K562 (cell line): Measurements from ENCODE around the gene ZNF646. TPM values are rescaled to one million over a fixed set of nuclear protein-coding genes. Genes with fewer than 3 reads are reported as not detected.

Source experiments
- CSDE1 ChIP-seq, 2 experiments: fragments of 450-650 bp; IDR thresholded peaks; 2 replicates each; pipeline ENCODE4 v1.6.1; 2016; ENCODE audit warnings: mild to moderate bottlenecking in 1 of 2
- ELF2 ChIP-seq: fragments of 250-450 bp; sonication (Bioruptor Pico); IDR thresholded peaks from 2 replicates; pipeline ENCODE4 v1.5.0; 2021; ENCODE audit warnings: mild to moderate bottlenecking
- FOXP1 ChIP-seq: sonication (generic); formaldehyde crosslinking; IDR thresholded peaks from 2 replicates; pipeline ENCODE4 v1.8.0; 2022; ENCODE audit warnings: mild to moderate bottlenecking, missing genetic modification reagents
- GTF2A2 ChIP-seq: IDR thresholded peaks from 2 replicates; pipeline ENCODE4 v1.6.1; 2016; ENCODE audit warnings: mild to moderate bottlenecking, missing genetic modification characterization, missing compliant biosample characterization
- GTF2F1 ChIP-seq: IDR thresholded peaks from 2 replicates; pipeline ENCODE4 v1.6.1; 2011; ENCODE audit warnings: low read depth, low read length, improper control_type of control experiment
- MYBL2 ChIP-seq, 2 experiments: fragments of 450-650 bp in 1 of 2; sonication (generic) in 1 of 2; formaldehyde crosslinking in 1 of 2; IDR thresholded peaks; 2 replicates each; pipeline versions ENCODE4 v1.6.1 to v1.8.1; 2017 to 2022; ENCODE audit warnings: borderline replicate concordance in 1 of 2, inconsistent platforms in 1 of 2, low read depth in 1 of 2, mild to moderate bottlenecking in 1 of 2, missing genetic modification reagents in 1 of 2, moderate library complexity in 1 of 2
- NCOR1 ChIP-seq: fragments of 450-650 bp; IDR thresholded peaks from 2 replicates; pipeline ENCODE4 v1.6.1; 2016; ENCODE audit warnings: mild to moderate bottlenecking, moderate library complexity
- NR4A1 ChIP-seq, 2 experiments: fragments of 250-450 bp in 1 of 2; fragments of 450-650 bp in 1 of 2; sonication (Bioruptor Pico) in 1 of 2; IDR thresholded peaks; 2 replicates each; pipeline versions ENCODE4 v1.4.0 to v1.6.1; 2016 to 2020; ENCODE audit warnings: mild to moderate bottlenecking in 2 of 2, missing compliant biosample characterization in 1 of 2, missing genetic modification characterization in 1 of 2, moderate library complexity in 1 of 2
- RBM22 ChIP-seq: fragments of 200-400 bp; formaldehyde crosslinking; IDR thresholded peaks from 2 replicates; pipeline ENCODE4 v1.6.1; 2018; ENCODE audit warnings: low read length, low read depth; ENCODE audit not compliant: poor library complexity, severe bottlenecking
- RBM25 ChIP-seq: fragments of 200-400 bp; formaldehyde crosslinking; IDR thresholded peaks from 2 replicates; pipeline ENCODE4 v1.6.1; 2018; ENCODE audit warnings: low read length, low read depth, moderate library complexity; ENCODE audit not compliant: severe bottlenecking
- SMARCA4 ChIP-seq: fragments of 450-650 bp; IDR thresholded peaks from 2 replicates; pipeline ENCODE4 v1.6.1; 2016
- STAT5B ChIP-seq: fragments of 250-450 bp; sonication (Bioruptor Pico); IDR thresholded peaks from 2 replicates; pipeline ENCODE4 v1.8.0; 2021; ENCODE audit warnings: mild to moderate bottlenecking, inconsistent platforms
- TCF7L2 ChIP-seq: fragments of 150-350 bp; IDR thresholded peaks from 2 replicates; pipeline ENCODE4 v1.6.1; 2016; ENCODE audit warnings: low read depth, mild to moderate bottlenecking, low read length, moderate library complexity
- ZNF146 ChIP-seq: IDR thresholded peaks from one replicate; pipeline ENCODE4 v1.6.1; 2018; ENCODE audit warnings: missing compliant biosample characterization; ENCODE audit not compliant: unreplicated experiment
- polyA plus RNA-seq, 8 experiments: library from polyadenylated mRNA; depleted of rRNA in 4 of 8; stranded (reverse) in 5 of 8; unstranded in 3 of 8; fragments of >200 nt; fragmentation: Nextera tagmentation in 2 of 8; fragmentation: Illumina TruSeq in 1 of 8; extraction: Ambion mirVana in 2 of 8; extraction: Trizol in 1 of 8; gene quantifications; 2 replicates each; pipeline versions ENCODE4 v1.2.1 to v1.2.3, GENCODE V29; 2011 to 2014; ENCODE audit warnings: inconsistent platforms in 1 of 8, missing spikeins in 1 of 8
- total RNA-seq, 7 experiments: library from RNA; depleted of rRNA in 6 of 7; stranded (reverse); fragments of >200 nt in 6 of 7; fragmentation: Illumina TruSeq in 2 of 7; extraction: Trizol in 2 of 7; gene quantifications; 2 replicates each; pipeline versions ENCODE4 v1.2.1 to v1.2.3, GENCODE V29; 2011 to 2021; ENCODE audit warnings: low replicate concordance in 1 of 7
- TF ChIP-seq, protein P1 (sequence below): sonication (generic); formaldehyde crosslinking; IDR thresholded peaks from 2 replicates; pipeline ENCODE4 v1.8.0; 2022; ENCODE audit warnings: mild to moderate bottlenecking, missing genetic modification reagents
- TF ChIP-seq, protein P2 (sequence below): fragments of 250-450 bp; sonication (Bioruptor Pico); IDR thresholded peaks from 2 replicates; pipeline ENCODE4 v1.8.0; 2021; ENCODE audit warnings: mild to moderate bottlenecking, moderate library complexity
- TF ChIP-seq, protein P3 (sequence below): fragments of 250-450 bp; sonication (Bioruptor Pico); IDR thresholded peaks from 2 replicates; pipeline ENCODE4 v1.5.0; 2021
- TF ChIP-seq, protein P4 (sequence below): sonication (generic); IDR thresholded peaks from 2 replicates; pipeline ENCODE4 v1.6.1; 2016
- TF ChIP-seq, protein P5 (sequence below): sonication (generic); formaldehyde crosslinking; IDR thresholded peaks from 2 replicates; pipeline ENCODE4 v1.8.0; 2023; ENCODE audit warnings: mild to moderate bottlenecking, missing genetic modification reagents

Gene ZNF646
- total and polyA plus RNA-seq, 9 of the 15 experiments (the other 6 are each of a cell fraction or from before 2014, with no cell fraction given): 0.08 to 20.6 (median 8.0) TPM

DNA sequence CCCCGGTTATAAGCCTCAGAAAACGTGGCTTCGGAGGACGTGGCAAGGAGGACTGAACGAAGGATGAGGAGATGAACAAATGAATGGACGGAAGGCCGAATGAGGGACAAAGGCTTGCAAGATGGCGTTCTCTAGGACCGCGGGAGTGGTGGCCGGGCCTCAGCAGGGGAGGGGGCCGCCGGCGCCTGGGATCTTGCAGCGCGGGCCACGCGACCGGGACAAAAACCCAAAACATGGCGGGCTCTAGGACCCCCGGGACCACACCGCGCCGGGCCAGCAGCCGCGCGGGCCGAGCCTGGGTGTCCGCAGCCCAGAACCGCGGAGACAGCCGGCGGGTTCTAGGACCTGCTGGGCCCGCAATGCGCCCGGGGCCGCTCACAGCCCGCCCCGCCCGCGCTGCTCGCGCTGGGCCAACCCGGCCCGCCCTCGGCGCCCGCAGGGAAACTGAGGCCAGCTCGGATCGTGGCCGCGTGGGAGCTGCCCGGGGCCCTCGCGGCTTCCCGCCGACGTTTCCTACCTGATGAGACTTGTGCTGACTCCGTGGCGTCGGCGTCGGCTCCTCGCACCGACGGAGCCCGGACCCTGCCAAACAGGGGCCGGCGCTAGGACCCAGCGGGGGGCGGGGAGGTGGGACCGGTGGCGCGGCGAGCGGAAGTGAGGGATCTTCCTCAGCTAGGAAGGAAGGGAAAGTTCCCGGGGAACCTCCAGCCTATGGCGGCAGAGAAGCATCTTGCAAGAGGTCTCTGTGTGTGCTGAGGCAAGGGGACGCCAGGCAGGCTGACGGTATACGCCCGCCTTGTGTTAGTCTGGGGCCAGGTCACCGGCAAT is 866 bp upstream of the ZNF646 start (continued):
- no peak for TF ChIP-seq ZNF146 (CRISPR knock-in tag)
- no peak for TF ChIP-seq NCOR1
- no peak for TF ChIP-seq STAT5B
- TF ChIP-seq, protein P1, sequence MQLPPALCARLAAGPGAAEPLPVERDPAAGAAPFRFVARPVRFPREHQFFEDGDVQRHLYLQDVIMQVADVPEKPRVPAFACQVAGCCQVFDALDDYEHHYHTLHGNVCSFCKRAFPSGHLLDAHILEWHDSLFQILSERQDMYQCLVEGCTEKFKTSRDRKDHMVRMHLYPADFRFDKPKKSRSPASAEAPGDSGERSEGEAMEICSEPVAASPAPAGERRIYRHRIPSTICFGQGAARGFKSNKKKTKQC (CRISPR knock-in tag): no peak
- TF ChIP-seq, protein P2, sequence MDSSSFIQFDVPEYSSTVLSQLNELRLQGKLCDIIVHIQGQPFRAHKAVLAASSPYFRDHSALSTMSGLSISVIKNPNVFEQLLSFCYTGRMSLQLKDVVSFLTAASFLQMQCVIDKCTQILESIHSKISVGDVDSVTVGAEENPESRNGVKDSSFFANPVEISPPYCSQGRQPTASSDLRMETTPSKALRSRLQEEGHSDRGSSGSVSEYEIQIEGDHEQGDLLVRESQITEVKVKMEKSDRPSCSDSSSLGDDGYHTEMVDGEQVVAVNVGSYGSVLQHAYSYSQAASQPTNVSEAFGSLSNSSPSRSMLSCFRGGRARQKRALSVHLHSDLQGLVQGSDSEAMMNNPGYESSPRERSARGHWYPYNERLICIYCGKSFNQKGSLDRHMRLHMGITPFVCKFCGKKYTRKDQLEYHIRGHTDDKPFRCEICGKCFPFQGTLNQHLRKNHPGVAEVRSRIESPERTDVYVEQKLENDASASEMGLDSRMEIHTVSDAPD: no peak
- TF ChIP-seq, protein P3, sequence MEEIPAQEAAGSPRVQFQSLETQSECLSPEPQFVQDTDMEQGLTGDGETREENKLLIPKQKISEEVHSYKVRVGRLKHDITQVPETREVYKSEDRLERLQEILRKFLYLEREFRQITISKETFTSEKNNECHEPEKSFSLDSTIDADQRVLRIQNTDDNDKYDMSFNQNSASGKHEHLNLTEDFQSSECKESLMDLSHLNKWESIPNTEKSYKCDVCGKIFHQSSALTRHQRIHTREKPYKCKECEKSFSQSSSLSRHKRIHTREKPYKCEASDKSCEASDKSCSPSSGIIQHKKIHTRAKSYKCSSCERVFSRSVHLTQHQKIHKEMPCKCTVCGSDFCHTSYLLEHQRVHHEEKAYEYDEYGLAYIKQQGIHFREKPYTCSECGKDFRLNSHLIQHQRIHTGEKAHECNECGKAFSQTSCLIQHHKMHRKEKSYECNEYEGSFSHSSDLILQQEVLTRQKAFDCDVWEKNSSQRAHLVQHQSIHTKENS (CRISPR knock-in tag): no peak
- TF ChIP-seq, protein P4, sequence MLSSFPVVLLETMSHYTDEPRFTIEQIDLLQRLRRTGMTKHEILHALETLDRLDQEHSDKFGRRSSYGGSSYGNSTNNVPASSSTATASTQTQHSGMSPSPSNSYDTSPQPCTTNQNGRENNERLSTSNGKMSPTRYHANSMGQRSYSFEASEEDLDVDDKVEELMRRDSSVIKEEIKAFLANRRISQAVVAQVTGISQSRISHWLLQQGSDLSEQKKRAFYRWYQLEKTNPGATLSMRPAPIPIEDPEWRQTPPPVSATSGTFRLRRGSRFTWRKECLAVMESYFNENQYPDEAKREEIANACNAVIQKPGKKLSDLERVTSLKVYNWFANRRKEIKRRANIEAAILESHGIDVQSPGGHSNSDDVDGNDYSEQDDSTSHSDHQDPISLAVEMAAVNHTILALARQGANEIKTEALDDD: no peak
- no peak for TF ChIP-seq SMARCA4
- TF ChIP-seq ELF2: no peak
- no peak for TF ChIP-seq MYBL2 (IDR thresholded peaks at IDR 0.05; ENCODE audit: low read depth)
- no peak for TF ChIP-seq MYBL2 (CRISPR knock-in tag; IDR thresholded peaks at IDR 0.05; ENCODE audit: borderline replicate concordance)
- TF ChIP-seq FOXP1: no peak
- peak; percentile 65; the same call in 1 of the 2 replicates for TF ChIP-seq GTF2A2 (tag)
- TF ChIP-seq GTF2F1: 0 out of 2 replicates have a peak, but pooled peaks have one; percentile 19
- TF ChIP-seq TCF7L2: no peak
- peak; percentile 52; the same call in 1 of the 2 replicates for TF ChIP-seq NR4A1 (CRISPR knock-in tag; IDR thresholded peaks at IDR 0.05)
- no peak for TF ChIP-seq NR4A1 (tag; IDR thresholded peaks at IDR 0.05)
- TF ChIP-seq RBM25: peak; percentile 99
- TF ChIP-seq, protein P5, sequence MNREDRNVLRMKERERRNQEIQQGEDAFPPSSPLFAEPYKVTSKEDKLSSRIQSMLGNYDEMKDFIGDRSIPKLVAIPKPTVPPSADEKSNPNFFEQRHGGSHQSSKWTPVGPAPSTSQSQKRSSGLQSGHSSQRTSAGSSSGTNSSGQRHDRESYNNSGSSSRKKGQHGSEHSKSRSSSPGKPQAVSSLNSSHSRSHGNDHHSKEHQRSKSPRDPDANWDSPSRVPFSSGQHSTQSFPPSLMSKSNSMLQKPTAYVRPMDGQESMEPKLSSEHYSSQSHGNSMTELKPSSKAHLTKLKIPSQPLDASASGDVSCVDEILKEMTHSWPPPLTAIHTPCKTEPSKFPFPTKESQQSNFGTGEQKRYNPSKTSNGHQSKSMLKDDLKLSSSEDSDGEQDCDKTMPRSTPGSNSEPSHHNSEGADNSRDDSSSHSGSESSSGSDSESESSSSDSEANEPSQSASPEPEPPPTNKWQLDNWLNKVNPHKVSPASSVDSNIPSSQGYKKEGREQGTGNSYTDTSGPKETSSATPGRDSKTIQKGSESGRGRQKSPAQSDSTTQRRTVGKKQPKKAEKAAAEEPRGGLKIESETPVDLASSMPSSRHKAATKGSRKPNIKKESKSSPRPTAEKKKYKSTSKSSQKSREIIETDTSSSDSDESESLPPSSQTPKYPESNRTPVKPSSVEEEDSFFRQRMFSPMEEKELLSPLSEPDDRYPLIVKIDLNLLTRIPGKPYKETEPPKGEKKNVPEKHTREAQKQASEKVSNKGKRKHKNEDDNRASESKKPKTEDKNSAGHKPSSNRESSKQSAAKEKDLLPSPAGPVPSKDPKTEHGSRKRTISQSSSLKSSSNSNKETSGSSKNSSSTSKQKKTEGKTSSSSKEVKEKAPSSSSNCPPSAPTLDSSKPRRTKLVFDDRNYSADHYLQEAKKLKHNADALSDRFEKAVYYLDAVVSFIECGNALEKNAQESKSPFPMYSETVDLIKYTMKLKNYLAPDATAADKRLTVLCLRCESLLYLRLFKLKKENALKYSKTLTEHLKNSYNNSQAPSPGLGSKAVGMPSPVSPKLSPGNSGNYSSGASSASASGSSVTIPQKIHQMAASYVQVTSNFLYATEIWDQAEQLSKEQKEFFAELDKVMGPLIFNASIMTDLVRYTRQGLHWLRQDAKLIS (CRISPR knock-in tag): no peak
- TF ChIP-seq RBM22: peak; percentile 67
- no peak for TF ChIP-seq CSDE1 (IDR thresholded peaks at IDR 0.05)
